Measurements from ENCODE around the gene BPGM.

The BPGM gene

GRCh38 chr7:134723892-134724291, 77.2 kb downstream of the BPGM start:
- no peaks in the 10 kb centered on the region for H3K27me3 ChIP-seq (ENCODE audit: insufficient read depth, poor library complexity, severe bottlenecking)
- H3K9me3 ChIP-seq (ENCODE audit: severe bottlenecking): no peaks in the 10 kb centered on the region
- DNase-seq (ENCODE audit: low spot score): no peak
- ATAC-seq (ENCODE audit: low read depth): no peak
- H3K27ac ChIP-seq (ENCODE audit: poor library complexity, severe bottlenecking): no peak overlapping the region
- TF ChIP-seq, protein P1, sequence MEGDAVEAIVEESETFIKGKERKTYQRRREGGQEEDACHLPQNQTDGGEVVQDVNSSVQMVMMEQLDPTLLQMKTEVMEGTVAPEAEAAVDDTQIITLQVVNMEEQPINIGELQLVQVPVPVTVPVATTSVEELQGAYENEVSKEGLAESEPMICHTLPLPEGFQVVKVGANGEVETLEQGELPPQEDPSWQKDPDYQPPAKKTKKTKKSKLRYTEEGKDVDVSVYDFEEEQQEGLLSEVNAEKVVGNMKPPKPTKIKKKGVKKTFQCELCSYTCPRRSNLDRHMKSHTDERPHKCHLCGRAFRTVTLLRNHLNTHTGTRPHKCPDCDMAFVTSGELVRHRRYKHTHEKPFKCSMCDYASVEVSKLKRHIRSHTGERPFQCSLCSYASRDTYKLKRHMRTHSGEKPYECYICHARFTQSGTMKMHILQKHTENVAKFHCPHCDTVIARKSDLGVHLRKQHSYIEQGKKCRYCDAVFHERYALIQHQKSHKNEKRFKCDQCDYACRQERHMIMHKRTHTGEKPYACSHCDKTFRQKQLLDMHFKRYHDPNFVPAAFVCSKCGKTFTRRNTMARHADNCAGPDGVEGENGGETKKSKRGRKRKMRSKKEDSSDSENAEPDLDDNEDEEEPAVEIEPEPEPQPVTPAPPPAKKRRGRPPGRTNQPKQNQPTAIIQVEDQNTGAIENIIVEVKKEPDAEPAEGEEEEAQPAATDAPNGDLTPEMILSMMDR (IDR thresholded peaks at IDR 0.05; ENCODE audit: poor library complexity, severe bottlenecking): no peak
- H3K36me3 ChIP-seq (ENCODE audit: low read depth): no peaks in the 10 kb centered on the region
- H3K4me1 ChIP-seq (ENCODE audit: insufficient read depth, poor library complexity, severe bottlenecking): no peaks in the 10 kb centered on the region
- no peak overlapping the region for H3K4me3 ChIP-seq (ENCODE audit: severe bottlenecking)

GRCh38 chr7:134724606-134725005, 78.0 kb downstream of the BPGM start:
- Histone ChIP-seq H3K27me3 (ENCODE audit: insufficient read depth, poor library complexity, severe bottlenecking) (no peaks in the 10 kb centered on the region), H3K4me3 (ENCODE audit: severe bottlenecking) (no peak overlapping the region), H3K4me1 (ENCODE audit: insufficient read depth, poor library complexity, severe bottlenecking) (no peaks in the 10 kb centered on the region), H3K27ac (ENCODE audit: poor library complexity, severe bottlenecking) (no peak overlapping the region), H3K9me3 (ENCODE audit: severe bottlenecking) (no peaks in the 10 kb centered on the region), H3K36me3 (ENCODE audit: low read depth) (no peaks in the 10 kb centered on the region)
- TF ChIP-seq, protein P1 (IDR thresholded peaks at IDR 0.05; ENCODE audit: poor library complexity, severe bottlenecking): peak; percentile 65
- ATAC-seq (ENCODE audit: low read depth) (peak; percentile 76), DNase-seq (ENCODE audit: low spot score) (no peak)

- H3K27ac ChIP-seq (ENCODE audit: poor library complexity, severe bottlenecking): no peak overlapping the region
- TF ChIP-seq, protein P1 (IDR thresholded peaks at IDR 0.05; ENCODE audit: poor library complexity, severe bottlenecking): no peak
- H3K4me3 ChIP-seq (ENCODE audit: severe bottlenecking): no peak overlapping the region
- H3K27me3 ChIP-seq (ENCODE audit: insufficient read depth, poor library complexity, severe bottlenecking): no peaks in the 10 kb centered on the region
- H3K4me1 ChIP-seq (ENCODE audit: insufficient read depth, poor library complexity, severe bottlenecking): no peaks in the 10 kb centered on the region
- no peak for DNase-seq (ENCODE audit: low spot score)
- no peaks in the 10 kb centered on the region for H3K9me3 ChIP-seq (ENCODE audit: severe bottlenecking)
- no peak for ATAC-seq (ENCODE audit: low read depth)
- no peaks in the 10 kb centered on the region for H3K36me3 ChIP-seq (ENCODE audit: low read depth)
Observed at GRCh38 chr7:134726581-134726980, 79.9 kb downstream of the BPGM start.

DNA sequence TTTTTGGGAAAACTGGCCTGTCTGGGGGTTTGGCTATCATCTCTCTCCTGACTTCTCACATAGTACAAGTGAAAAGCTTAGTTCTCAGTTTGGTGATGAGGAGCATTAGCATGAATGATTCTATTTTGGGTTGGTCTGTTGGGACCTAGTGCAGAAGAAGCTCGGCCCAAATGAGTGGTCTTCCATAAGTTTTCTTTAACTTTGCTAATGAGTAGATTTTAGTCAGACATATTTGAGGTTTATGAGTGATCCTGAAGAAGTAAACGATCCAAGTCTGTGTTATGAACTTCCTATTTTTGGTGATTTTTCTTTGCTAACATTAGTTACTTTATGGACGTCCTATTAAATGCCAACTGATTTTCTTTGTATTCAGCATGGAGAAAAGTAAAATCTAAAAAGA, 81.1 kb downstream of the BPGM start:
- TF ChIP-seq, protein P1 (IDR thresholded peaks at IDR 0.05; ENCODE audit: poor library complexity, severe bottlenecking): no peak
- Histone ChIP-seq H3K36me3 (ENCODE audit: low read depth) (no peaks in the 10 kb centered on the region), H3K27ac (ENCODE audit: poor library complexity, severe bottlenecking) (no peak overlapping the region), H3K27me3 (ENCODE audit: insufficient read depth, poor library complexity, severe bottlenecking) (no peaks in the 10 kb centered on the region), H3K9me3 (ENCODE audit: severe bottlenecking) (no peaks in the 10 kb centered on the region), H3K4me1 (ENCODE audit: insufficient read depth, poor library complexity, severe bottlenecking) (no peaks in the 10 kb centered on the region), H3K4me3 (ENCODE audit: severe bottlenecking) (no peak overlapping the region)
- ATAC-seq (ENCODE audit: low read depth): no peak
- no peak for DNase-seq (ENCODE audit: low spot score)

Data from RWPE2 (cell line).